Brain microvascular endothelial cell (primary cell): ENCODE data around the gene QSOX2.
A peak's percentile ranks its signal among the peaks of the same experiment; 100 is the strongest.

ENCODE experiments used
- DNase-seq: peaks from one replicate; pipeline ENCODE4 v3.0.0-alpha.2; 2020
- H3K27ac ChIP-seq: fragments of 250-450 bp; sonication (Bioruptor Pico); 2 replicates; pipeline ENCODE4 v1.5.1; 2020; ENCODE audit warnings: mild to moderate bottlenecking, moderate library complexity
- H3K27me3 ChIP-seq: fragments of 250-450 bp; sonication (Bioruptor Pico); replicated peaks from 2 replicates; pipeline ENCODE4 v1.5.1; 2020; ENCODE audit warnings: mild to moderate bottlenecking
- H3K36me3 ChIP-seq: fragments of 250-450 bp; sonication (Bioruptor Pico); replicated peaks from 2 replicates; pipeline ENCODE4 v1.5.1; 2020; ENCODE audit warnings: mild to moderate bottlenecking
- H3K4me3 ChIP-seq: 2 replicates; pipeline ENCODE4 v1.5.1; 2011; ENCODE audit warnings: low read depth, mild to moderate bottlenecking, control low read depth, low read length, moderate library complexity
- CTCF ChIP-seq: IDR thresholded peaks from 2 replicates; pipeline ENCODE4 v1.5.1; 2011; ENCODE audit warnings: low read depth, mild to moderate bottlenecking, moderate library complexity, low read length, control low read depth, inconsistent platforms; ENCODE audit errors: missing control alignments
- in situ Hi-C: cut with HindIII; loops from 2 replicates; pipeline ENCODE4 v1.10.0; 2017; ENCODE audit warnings: low sequenced_read_pairs, low pct_ligation_motif_present

The QSOX2 gene

GRCh38 chr9:136171009-136171800 lies 74.4 kb downstream of the QSOX2 start:
- peaks cover 15% of the 10 kb centered on the region for H3K27me3 ChIP-seq
- H3K4me3 ChIP-seq = no peak overlapping the region
- no peak for TF ChIP-seq CTCF
- in situ Hi-C loops = no loop called here
- no peak for DNase-seq
- no peaks in the 10 kb centered on the region for H3K36me3 ChIP-seq
- H3K27ac ChIP-seq = no peak overlapping the region

- peaks cover 15% of the 10 kb centered on the region for H3K27me3 ChIP-seq
- no peak overlapping the region for H3K27ac ChIP-seq
- no peak overlapping the region for H3K4me3 ChIP-seq
- H3K36me3 ChIP-seq = no peaks in the 10 kb centered on the region
- in situ Hi-C loops = no loop called here
- DNase-seq = no peak
- peak; percentile 86 for TF ChIP-seq CTCF
Observed at GRCh38 chr9:136170006-136170901, 75.4 kb downstream of the QSOX2 start.

GRCh38 chr9:136169495-136169894 lies 76.1 kb downstream of the QSOX2 start:
- no peak overlapping the region for H3K27ac ChIP-seq
- in situ Hi-C loops = no loop called here

GRCh38 chr9:136163248-136163850 lies 82.3 kb downstream of the QSOX2 start:
- Histone ChIP-seq H3K27ac (no peak overlapping the region), H3K4me3 (no peak overlapping the region), H3K27me3 (peaks cover 2% of the 10 kb centered on the region), H3K36me3 (no peaks in the 10 kb centered on the region)
- no peak for DNase-seq
- in situ Hi-C loops = no loop called here
- no peak for TF ChIP-seq CTCF

More at GRCh38 chr9:136169495-136169894, 76.1 kb downstream of the QSOX2 start:
- no peak for TF ChIP-seq CTCF
- Histone ChIP-seq H3K27me3 (peaks cover 15% of the 10 kb centered on the region), H3K4me3 (no peak overlapping the region), H3K36me3 (no peaks in the 10 kb centered on the region)
- no peak for DNase-seq

- H3K36me3 ChIP-seq = no peaks in the 10 kb centered on the region
- no peak overlapping the region for H3K4me3 ChIP-seq
- TF ChIP-seq CTCF = no peak
- H3K27ac ChIP-seq = no peak overlapping the region
- no peak for DNase-seq
- in situ Hi-C loops = no loop called here
- H3K27me3 ChIP-seq = peaks cover 5% of the 10 kb centered on the region
Observed at GRCh38 chr9:136160995-136161610, 84.5 kb downstream of the QSOX2 start.
